GM20431 (cell line): ENCODE measurements around the gene SMDT1.
"Not testable (repeated sequence)": the region's sequence is repeated elsewhere in the genome, so short reads cannot be mapped to it uniquely, and the experiment has no call there.

Experiments used
- in situ Hi-C: fragments of 300-500 bp; cut with MseI, MboI; formaldehyde crosslinking; loops from one replicate; pipeline ENCODE4 v1.15.0; 2020; ENCODE audit warnings: low sequenced_read_pairs; ENCODE audit not compliant: unreplicated experiment

The SMDT1 gene

DNA sequence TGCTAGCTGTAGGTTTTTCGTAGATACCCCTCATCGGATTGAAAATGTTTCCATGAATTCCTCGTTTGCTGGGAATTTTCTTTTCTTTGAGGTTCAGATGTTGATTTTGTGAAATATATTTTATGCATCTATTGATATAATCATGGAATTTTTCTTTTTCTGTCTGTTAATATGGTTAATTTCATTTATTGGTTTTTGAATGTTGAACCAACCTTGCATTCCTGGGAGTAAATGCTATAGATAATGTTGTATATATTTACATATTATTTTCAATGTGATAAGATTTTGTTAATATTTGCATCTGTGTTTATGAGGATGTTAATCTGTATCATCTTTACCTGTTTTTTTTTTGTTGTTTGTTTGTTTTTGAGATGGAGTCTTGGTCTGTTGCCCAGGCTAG is 21.7 kb downstream of the SMDT1 start:
- in situ Hi-C loops: no loop called here

DNA sequence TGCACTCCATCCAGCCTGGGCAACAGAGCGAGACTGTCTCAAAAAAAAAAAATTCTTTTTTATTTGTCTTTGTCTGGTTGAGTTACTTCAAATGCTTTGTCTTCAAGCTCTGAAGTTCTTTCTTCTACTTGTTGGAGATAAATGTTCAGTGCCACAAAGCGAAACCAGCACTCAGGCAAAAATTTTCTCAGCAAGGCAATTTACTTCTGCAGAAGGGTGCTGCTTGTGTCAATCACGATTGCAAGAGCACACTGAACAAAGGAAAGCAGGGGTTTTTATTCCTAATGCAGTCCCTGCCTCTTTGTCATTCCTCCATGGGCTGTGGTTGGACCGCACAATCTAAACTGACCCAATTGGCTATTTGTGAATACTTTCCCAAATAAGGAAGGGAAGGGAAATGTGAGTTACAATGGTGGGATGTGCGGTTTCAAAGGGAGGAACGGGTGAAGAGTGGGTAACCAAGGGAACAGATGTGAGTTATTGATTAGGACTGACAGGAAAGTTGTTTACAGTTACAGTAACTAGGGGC is 24.9 kb downstream of the SMDT1 start:
- in situ Hi-C loops: not testable (repeated sequence)

DNA sequence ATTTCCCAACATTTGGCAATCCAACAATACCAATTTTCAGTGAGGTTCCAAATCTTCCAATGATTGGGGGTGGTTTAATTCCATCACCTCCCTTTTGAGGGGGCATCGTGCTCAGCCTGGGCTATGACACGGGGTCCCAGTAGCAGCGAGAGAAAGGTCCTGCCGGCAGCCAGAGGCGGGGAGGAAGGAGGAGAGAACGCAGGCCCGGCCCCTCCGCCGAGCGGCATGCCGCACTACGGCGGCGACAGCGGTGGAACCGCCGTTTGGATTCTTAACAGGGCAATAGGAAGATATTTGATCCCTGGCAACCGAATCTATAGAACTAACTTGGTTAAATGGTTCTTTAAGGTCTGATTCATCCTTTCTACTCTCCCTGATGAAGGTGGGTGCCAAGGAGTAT is 29.3 kb downstream of the SMDT1 start:
- in situ Hi-C loops: no loop called here

DNA sequence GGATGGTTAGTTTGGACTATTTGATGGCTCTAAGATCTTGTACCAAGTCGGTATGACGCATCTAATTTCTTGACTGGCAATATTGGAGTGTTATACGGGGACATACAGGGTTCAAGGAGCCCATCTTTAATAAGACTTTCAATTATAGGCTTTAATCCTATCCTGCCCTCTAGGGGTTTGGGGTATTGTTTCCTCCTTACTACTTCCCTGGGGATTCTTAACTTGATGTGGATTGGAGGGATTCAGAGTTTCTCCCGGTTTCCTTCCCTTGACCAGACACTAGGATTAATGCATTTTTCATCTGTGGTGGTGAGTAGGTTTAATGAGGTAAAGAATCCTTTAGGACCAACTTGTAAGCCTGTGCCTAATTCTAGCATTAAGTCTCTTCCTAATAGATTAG is 32.3 kb downstream of the SMDT1 start:
- in situ Hi-C loops: no loop called here

DNA sequence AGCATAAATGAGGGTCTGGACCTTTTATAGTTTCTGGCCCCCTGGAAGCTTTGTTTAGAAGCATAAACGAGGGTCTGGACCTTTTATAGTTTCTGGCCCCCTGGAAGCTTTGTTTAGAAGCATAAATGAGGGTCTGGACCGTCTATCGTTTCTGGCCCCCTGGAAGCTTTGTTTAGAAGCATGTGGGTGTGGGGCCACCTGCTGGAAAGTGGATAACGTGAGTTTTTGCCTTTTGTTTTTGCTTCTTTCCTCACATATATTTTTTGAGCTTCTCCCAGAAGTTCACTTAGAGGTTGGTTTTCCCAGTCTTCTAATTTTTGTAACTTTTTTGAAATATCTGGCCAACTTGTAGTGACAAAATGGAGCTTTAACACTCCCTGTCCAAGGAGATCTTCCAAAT is 33.3 kb downstream of the SMDT1 start:
- in situ Hi-C loops: not testable (repeated sequence)

DNA sequence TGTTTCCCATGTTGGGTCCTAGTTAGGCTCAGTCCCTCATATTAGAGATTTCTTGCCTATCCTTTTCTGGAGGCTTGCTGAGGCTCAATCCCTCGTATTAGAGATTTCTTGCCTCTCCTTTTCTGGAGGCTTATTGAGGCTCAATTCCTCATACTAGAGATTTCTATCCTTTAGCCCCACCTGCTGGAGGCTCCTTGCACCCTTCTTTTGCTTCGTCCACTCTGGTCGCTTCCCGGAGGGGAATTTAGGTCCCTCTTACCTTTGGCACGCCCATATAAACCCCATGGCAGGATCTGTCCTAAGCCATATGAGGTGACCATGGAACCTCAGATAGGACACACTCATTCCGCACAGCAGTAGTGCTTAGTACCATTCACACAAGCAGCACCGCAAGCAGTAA is 35.2 kb downstream of the SMDT1 start:
- in situ Hi-C loops: no loop called here

DNA sequence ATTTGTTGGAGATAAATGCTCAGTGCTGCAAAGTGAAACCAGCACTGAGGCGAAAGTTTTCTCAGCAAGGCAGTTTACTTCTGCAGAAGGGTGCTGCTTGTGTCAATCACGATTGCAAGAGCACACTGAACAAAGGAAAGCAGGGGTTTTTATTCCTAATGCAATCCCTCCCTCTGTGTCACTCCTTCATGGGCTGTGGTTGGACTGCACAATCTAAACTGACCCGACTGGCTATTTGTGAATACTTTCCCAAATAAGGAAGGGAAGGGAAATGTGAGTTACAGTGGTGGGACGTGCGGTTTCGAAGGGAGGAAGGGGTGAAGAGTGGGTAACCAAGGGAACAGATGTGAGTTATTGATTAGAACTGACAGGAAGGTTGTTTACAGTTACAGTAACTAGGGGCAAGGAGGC is 35.9 kb downstream of the SMDT1 start:
- in situ Hi-C loops: not testable (repeated sequence)

DNA sequence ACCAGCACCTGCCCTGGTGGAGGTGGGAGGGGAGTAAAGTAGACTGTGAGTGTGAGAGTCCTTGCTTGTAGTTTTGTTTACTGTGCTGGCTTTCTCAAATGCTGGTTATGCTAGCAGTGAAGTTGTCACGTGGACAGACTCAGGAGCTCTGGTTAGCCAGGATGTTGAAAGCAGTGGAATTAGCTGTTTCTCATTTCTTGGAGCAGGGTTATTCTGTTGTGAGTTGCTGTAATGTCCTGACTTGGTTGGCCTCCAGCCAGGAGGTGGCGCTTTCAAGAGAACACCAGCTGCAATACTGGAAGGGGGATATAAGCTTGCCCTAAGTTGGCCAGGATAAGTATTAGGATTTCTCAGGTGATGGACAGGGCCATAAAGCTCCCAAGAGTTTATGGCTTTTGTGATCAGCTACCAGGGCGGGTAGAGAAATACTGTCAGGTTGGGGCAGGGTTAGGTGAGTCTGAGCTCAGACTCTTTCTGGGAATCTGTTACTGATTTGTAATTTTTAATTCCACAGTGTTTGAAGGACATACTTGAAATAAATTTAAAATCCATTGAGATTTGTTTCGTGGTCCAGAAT is 37.4 kb downstream of the SMDT1 start:
- in situ Hi-C loops: no loop called here

DNA sequence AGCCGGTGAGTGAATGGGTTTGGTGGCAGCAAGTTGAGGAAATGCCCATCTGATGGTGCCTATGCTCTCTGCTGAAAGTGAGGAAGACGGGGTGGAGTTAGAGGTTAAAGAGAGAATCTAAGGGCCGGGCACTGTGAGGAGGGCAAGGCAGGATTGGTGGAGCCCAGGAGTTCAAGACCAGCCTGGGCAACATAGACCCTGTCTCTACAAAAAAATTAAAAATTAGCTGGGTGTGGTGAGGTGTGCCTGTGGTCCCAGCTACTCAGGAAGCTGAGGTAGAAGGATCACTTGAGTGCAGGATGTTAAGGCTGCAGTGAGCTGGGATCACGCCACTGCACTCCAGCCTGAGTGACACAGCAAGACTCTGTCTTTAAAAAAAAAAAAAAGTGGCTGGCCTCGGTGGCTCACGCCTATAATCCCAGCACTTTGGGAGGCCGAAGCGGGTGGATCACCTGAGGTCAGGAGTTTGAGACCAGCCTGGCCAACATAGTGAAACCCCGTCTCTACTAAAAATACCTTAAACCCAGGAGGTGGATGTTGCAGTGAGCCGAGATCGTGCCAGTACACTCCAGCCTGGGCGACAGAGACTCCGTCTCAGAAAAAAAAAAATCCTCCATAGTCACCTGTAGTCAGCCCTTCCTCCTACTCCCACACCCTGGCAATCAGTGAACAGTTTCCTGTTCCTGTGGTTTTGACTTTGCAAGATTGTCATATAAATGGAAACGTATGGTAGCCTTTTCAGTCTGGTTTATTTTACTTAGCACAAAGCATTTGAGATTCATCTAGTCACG is 40.9 kb downstream of the SMDT1 start:
- in situ Hi-C loops: not testable (repeated sequence)

DNA sequence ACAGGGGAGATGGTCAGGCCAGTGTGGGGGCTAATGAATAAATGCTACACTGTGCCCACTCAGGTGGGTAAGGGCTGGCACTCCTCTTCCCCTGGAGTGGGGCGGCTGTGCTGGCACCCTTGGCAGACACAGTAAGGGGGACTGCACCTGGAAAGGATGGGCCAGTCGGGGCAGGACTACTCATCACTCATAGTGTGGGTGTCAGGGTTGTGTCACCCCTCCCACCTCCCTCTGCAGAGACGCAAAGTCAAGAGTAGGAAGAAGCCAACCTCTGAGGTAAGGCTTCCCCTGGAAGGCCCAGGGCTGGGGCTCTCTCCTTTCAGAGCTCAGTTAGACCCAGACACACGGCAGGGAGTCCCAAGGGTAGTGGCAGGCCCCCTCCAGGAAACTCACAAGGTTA is 44.0 kb downstream of the SMDT1 start:
- in situ Hi-C loops: not testable (repeated sequence)

DNA sequence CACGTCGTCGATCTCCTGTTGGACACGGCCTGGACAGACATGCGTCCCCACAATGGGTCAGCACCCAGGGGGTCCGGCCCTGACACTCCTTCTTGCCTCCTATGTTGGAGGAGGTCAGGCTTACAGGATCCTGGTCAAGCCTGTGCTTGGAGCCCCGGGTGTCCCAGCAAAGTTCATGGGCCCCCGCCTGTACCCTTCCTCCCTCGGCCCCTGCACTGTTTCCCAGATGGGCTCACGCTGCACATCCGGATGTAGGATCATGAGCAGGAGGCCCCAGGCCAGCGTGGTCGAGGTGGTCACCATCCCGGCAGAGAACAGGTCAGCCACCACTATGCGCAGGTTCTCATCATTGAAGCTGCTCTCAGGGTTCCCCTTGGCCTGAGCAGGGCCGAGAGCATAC is 48.1 kb downstream of the SMDT1 start:
- in situ Hi-C loops: no loop called here

DNA sequence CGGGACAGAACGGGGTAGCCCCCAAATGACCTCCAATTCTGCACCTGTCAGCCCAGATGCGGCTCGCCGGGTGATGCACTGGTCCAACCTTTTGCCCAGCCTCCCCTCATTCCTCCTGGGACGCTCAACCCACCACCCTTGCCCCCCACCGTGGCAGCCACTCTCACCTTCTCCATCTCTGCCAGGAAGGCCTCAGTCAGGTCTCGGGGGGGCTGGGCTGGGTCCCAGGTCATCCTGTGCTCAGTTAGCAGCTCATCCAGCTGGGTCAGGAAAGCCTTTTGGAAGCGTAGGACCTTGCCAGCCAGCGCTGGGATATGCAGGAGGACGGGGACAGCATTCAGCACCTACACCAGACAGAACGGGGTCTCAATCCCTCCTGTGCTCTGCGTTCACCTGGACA is 48.5 kb downstream of the SMDT1 start:
- in situ Hi-C loops: not testable (repeated sequence)

DNA sequence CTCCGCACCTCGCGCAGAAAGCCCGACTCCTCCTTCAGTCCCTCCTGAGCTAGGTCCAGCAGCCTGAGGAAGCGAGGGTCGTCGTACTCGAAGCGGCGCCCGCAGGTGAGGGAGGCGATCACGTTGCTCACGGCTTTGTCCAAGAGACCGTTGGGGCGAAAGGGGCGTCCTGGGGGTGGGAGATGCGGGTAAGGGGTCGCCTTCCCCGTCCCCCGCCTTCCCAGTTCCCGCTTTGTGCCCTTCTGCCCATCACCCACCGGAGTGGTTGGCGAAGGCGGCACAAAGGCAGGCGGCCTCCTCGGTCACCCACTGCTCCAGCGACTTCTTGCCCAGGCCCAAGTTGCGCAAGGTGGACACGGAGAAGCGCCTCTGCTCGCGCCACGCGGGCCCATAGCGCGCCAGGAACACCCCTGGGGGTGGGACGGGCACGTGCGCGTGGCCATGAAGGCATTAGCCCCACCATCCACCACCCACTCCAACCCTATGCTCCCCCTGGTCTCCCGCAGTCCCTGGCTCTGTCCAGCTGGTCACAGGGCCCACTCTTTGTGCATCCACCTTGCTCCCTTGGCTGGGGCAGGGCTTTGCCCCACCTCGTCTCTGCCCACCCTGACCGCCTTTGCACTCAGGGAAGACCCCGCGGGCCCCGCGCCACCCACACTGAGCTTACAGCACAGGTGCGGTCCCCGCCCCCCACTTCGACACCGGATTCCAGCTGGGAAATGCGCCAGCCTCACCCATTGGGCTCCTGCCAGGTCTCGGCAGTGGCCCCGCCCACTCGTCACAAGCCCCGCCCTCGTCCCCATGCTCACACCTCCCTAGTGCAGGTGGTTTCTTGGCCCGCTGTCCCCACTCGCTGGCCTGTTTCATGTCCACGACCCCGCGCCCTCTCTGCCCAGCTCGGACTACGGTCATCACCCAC is 49.5 kb downstream of the SMDT1 start:
- in situ Hi-C loops: not testable (repeated sequence)

DNA sequence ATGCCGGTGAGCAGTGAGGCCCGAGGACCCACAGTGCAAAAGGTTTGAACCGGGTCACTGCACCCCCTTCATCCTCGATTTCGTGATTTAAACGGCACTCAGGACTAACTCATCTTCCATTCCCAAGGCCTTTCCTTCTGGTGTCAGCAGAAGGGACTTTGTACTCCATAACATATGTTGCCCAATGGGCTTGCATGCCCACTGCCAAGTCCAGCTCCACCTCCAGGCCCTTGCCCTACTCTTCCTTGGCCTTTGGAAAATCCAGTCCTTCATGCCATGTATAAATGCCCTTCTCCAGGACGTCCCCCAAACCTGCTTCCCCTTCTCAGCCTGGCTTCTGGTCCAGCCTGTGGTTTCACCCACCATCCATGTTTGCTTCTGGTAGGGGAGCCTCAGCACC is 50.7 kb downstream of the SMDT1 start:
- in situ Hi-C loops: not testable (repeated sequence)

DNA sequence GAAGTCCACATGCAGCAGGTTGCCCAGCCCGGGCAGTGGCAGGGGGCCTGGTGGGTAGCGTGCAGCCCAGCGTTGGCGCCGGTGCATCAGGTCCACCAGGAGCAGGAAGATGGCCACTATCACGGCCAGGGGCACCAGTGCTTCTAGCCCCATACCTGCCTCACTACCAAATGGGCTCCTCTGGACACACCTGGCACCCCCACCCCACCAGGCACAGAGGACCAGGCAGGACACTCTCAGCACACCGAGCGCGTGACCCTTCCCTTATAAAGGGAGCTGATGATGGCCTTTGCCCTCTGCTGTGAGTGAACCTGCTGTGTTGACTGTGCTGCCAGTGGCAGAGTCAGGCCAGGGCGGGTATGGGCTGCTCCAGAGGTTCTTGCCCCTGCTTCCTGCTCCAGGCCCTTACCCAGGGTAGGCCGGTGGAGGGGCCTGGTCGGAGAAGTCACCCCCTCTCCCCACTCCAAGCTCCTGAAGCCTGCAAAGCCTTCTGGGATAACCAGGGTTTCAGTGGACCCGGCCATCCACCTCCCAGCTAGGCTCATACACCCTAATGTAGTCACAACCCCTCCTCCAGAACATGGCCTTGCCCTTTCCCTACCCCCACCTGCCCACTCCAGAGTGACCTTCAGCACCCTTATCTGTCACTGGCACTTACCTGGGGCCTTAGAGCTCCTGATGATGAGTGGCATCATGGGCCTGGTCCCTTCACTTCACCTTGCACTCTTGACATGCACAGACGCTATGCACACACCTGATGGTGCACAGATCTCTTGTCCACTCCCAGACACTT is 51.3 kb downstream of the SMDT1 start, which contains the start of gene CYP2D6:
Gene CYP2D6, minus strand, starts transcription at position 172 of the 793 bp plus-strand sequence. Its CDS starts 19 bp downstream, at position 153.
- in situ Hi-C loops: not testable (repeated sequence)

DNA sequence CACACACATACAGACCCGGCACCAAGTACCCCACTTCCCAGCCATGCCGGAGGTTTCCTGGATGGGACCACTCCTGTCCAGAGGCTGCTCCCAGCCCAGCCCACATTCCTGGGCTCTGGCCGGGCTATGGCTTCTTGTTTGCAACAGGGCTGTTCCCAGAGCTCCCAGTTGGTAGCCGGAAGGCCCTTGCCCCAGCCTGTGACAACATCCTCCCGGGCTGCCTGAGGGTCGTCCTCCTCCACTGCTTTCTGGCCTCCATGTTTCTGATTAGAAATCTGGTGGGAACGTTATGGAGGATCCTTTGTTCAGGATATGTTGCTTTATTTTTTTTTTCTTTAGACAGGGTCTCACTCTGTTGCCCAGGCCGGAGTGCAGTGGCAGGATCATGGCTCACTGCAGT is 52.1 kb downstream of the SMDT1 start:
- in situ Hi-C loops: no loop called here

DNA sequence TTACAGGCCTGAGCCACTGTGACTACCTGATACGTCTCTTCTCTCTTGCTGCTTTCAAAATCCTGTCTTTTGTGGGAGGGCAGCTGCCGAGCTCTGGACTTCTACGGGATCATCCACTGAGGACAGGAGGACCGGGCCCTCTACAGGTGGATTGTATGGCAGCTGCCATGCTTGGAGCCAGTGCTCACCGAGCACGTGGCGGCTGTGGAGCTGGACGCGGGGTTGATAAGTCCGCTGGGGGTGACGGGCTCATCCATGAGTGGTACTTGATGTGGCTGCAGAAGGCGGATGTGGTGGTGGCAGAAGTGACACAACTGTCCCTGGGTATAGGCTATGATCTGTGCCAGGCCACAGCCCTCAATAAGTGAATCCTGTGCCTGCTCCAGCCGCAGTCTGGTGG is 53.0 kb downstream of the SMDT1 start:
- in situ Hi-C loops: no loop called here
